ENCODE measurements around the gene SOX21.

The SOX21 gene

DNA sequence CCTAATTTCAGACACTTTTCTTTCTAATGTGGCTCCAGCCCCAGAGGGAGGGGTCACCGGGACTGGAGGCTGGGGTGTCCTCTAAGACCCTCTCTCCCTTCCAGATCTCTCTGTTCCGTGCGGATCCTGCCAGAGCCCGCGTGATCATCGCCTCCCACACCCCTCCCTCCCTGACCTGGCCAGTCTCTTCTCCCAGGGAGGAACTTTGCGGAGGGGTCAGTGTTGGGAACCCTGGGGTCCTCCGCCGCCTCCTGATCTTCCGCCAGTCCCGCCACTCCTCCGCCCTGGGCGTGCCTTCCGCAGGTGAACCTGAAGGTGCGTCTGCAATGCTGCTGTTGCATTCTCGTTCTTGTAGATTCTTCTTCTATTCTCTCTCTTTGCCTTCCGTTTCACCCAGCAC, 9.1 kb downstream of the SOX21 start:
- no peak overlapping the region for H3K4me3 ChIP-seq (ENCODE audit: low read depth, low read length)
- TF ChIP-seq, protein P1, sequence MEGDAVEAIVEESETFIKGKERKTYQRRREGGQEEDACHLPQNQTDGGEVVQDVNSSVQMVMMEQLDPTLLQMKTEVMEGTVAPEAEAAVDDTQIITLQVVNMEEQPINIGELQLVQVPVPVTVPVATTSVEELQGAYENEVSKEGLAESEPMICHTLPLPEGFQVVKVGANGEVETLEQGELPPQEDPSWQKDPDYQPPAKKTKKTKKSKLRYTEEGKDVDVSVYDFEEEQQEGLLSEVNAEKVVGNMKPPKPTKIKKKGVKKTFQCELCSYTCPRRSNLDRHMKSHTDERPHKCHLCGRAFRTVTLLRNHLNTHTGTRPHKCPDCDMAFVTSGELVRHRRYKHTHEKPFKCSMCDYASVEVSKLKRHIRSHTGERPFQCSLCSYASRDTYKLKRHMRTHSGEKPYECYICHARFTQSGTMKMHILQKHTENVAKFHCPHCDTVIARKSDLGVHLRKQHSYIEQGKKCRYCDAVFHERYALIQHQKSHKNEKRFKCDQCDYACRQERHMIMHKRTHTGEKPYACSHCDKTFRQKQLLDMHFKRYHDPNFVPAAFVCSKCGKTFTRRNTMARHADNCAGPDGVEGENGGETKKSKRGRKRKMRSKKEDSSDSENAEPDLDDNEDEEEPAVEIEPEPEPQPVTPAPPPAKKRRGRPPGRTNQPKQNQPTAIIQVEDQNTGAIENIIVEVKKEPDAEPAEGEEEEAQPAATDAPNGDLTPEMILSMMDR (IDR thresholded peaks at IDR 0.05; ENCODE audit: low read depth, low read length): no peak

DNA sequence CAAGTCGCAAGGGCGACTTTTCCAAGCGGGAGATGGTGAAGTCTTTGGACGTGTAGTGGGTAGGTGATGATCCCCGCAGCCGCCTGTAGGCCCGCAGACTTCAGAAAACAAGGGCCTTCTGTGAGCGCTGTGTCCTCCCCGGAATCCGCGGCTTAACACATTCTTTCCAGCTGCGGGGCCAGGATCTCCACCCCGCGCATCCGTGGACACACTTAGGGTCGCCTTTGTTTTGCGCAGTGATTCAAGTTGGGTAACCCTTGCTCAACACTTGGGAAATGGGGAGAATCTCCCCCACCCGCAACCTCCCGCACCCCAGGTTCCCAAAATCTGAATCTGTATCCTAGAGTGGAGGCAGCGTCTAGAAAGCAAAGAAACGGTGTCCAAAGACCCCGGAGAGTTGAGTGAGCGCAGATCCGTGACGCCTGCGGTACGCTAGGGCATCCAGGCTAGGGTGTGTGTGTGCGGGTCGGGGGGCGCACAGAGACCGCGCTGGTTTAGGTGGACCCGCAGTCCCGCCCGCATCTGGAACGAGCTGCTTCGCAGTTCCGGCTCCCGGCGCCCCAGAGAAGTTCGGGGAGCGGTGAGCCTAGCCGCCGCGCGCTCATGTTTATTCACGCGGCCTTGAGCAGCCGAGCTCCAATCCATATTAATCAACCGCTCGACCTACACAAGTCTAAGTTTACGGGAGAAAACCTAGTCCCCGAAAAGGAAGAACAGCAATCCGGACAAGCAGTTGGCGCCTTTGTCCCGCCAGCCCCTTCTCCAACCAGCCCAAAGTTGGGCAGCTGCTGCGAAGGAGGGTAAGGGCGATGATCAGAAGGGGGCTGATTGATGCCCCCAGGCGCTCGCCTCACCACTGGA, 9.9 kb downstream of the SOX21 start:
- no peak overlapping the region for H3K4me3 ChIP-seq (ENCODE audit: low read depth, low read length)
- TF ChIP-seq, protein P1 (IDR thresholded peaks at IDR 0.05; ENCODE audit: low read depth, low read length): no peak

DNA sequence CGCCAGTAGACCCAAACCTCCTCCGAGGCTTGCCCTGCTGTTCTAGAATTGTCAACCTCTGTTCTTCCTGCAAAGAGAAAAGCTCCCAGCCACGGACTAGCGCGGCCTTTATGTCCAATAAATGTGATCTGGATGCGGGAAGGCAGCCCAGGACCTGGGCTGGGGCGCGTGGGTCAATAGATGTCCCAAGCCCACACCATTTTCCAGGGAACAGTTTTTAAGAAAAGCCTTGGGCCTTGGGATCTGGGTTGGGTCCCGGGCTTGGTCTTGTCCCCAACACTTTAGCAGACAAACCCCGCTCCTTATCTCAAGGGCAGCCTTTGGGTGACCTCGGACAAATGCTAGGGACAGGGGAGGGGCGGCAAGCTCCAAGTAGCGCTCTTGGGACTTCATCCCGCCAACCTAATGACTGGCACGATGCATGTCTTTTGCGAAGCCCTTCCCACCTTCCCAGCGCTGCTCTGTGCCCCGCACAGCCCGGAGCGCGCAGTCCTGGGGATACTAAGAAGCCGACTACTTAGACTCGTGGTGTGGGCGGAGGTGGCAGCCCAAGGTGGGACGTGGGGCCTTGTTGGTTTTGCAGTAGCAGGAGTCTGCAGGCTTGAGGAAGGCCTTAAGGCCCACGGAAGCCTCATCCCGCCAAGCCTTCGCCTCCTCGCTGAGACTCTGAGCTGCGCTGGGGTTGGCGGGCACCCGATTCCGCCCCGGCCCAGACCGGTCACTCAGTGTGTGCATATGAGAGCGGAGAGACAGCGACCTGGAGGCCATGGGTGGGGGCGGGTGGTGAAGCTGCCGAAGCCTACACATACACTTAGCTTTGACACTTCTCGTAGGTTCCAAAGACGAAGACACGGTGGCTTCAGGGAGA, 10.8 kb downstream of the SOX21 start:
- TF ChIP-seq, protein P1 (IDR thresholded peaks at IDR 0.05; ENCODE audit: low read depth, low read length): no peak
- H3K4me3 ChIP-seq (ENCODE audit: low read depth, low read length): no peak overlapping the region

DNA sequence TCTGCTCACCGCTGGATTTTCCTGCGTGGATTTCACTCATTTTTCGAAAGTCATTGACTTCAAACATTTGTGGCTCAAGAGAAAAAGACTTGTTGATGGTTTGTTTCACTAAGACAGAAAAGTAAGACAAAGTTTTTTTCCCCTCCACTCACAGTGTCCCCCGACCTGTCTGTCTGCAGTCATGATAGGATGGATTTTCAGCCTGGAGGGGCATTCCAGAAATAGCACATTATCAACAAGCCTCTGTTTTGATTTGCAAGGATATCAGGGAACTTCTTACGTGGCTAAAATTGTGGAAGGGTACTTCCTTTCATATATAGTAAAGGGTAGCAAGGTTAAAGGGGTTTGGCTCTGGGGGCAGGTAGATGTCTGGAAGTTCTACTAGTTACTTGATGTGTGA, 11.8 kb downstream of the SOX21 start:
- TF ChIP-seq, protein P1 (IDR thresholded peaks at IDR 0.05; ENCODE audit: low read depth, low read length): no peak
- H3K4me3 ChIP-seq (ENCODE audit: low read depth, low read length): no peak overlapping the region

DNA sequence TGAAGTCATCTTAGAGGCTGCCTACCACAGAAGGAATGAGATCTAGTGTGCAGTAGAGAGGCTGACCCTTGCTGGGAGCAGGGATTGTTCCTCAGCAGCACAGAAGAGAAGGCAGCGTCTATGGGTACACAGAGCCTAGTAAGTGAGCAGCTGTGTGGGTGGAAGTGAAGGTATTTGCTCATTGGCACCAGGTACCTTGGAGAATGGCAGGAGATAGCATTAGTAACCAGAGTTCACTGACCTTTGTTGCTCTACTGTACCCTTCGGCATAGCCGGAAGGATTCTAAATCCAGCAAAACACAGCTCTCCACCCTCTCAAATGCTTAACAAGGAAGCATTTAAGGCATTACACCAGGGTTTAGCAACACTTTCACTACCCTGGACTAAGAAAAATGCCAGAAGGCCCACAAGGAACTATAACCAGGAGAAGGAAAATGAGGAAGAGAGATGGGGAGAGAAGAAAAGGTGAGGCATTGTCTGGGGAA, 12.3 kb downstream of the SOX21 start:
- H3K4me3 ChIP-seq (ENCODE audit: low read depth, low read length): no peak overlapping the region
- TF ChIP-seq, protein P1 (IDR thresholded peaks at IDR 0.05; ENCODE audit: low read depth, low read length): no peak

DNA sequence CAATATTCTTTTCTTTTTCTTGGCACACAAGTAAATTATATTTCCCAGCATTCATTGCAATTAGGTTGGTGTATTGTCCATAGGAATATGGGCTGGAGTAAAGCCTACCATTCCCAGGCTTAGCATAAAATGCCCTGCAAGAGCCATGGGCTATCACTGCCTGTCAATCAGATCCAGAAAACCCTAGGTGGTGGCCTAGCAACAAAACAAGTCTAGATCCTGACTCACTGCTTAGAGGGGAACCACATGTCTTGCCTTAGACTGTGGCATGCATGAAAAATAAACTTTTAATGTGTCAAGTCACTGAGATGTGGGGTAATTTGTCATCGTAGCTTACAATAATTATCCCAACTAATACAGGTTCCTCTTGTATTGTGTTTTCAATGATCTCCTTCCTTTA, 16.2 kb downstream of the SOX21 start:
- no peak overlapping the region for H3K4me3 ChIP-seq (ENCODE audit: low read depth, low read length)
- TF ChIP-seq, protein P1 (IDR thresholded peaks at IDR 0.05; ENCODE audit: low read depth, low read length): no peak
